Measurements from ENCODE around the gene TBX15.
A peak's percentile ranks its signal among the peaks of the same experiment; 100 is the strongest.

The TBX15 gene

GRCh38 chr1:118978914-118979701, 9.0 kb downstream of the TBX15 start:
- no peak for DNase-seq (ENCODE audit: low read depth)
- peak overlapping the region; percentile 49 for H3K4me3 ChIP-seq (ENCODE audit: low read length)
- TF ChIP-seq CTCF (conservative IDR thresholded peaks at IDR 0.05; ENCODE audit: low read length), result no peak

- no peak overlapping the region for H3K4me3 ChIP-seq (ENCODE audit: low read length)
- DNase-seq (ENCODE audit: low read depth), result peak; percentile 22
- TF ChIP-seq CTCF (conservative IDR thresholded peaks at IDR 0.05; ENCODE audit: low read length), result no peak
These were observed 10.5 kb downstream of the TBX15 start for GRCh38 chr1:118977600-118977999.

- no peak for DNase-seq (ENCODE audit: low read depth)
- no peak for TF ChIP-seq CTCF (conservative IDR thresholded peaks at IDR 0.05; ENCODE audit: low read length)
- H3K4me3 ChIP-seq (ENCODE audit: low read length), result no peak overlapping the region
These were observed 13.5 kb downstream of the TBX15 start for GRCh38 chr1:118974661-118975060.

GRCh38 chr1:118973531-118974137, 14.5 kb downstream of the TBX15 start:
- no peak for TF ChIP-seq CTCF (conservative IDR thresholded peaks at IDR 0.05; ENCODE audit: low read length)
- DNase-seq (ENCODE audit: low read depth), result peak; percentile 91
- no peak overlapping the region for H3K4me3 ChIP-seq (ENCODE audit: low read length)

- no peak overlapping the region for H3K4me3 ChIP-seq (ENCODE audit: low read length)
- no peak for DNase-seq (ENCODE audit: low read depth)
- no peak for TF ChIP-seq CTCF (conservative IDR thresholded peaks at IDR 0.05; ENCODE audit: low read length)
These were observed 15.1 kb downstream of the TBX15 start for GRCh38 chr1:118973032-118973431.

GRCh38 chr1:118970451-118970850, 17.7 kb downstream of the TBX15 start:
- no peak for TF ChIP-seq CTCF (conservative IDR thresholded peaks at IDR 0.05; ENCODE audit: low read length)
- DNase-seq (ENCODE audit: low read depth), result no peak
- no peak overlapping the region for H3K4me3 ChIP-seq (ENCODE audit: low read length)
